Upper lobe of left lung (tissue), 6 donors: ENCODE results near the gene ANKZF1. TPM values are rescaled to one million over a fixed set of nuclear protein-coding genes. Genes with fewer than 3 reads are reported as not detected.
"Not testable (repeated sequence)": the region's sequence is repeated elsewhere in the genome, so short reads cannot be mapped to it uniquely, and the experiment has no call there.

Experiments
- ATAC-seq, 2 donors: fragments of 200-7000 bp; cut with Tn5 transposase; one replicate each; pipeline ENCODE4 v1.9.1; 2022; ENCODE audit warnings: mild to moderate bottlenecking in 2 of 2, moderate library complexity in 2 of 2; ENCODE audit not compliant: low FRiP score in 2 of 2
- DNase-seq, 2 donors: peaks; one replicate each; pipeline ENCODE4 v3.0.0-alpha.2; 2019 to 2020
- H3K27ac ChIP-seq, 4 donors: fragments of 200-600 bp; sonication (generic); one replicate each; pipeline ENCODE4 v1.5.1; 2016 to 2019
- H3K27me3 ChIP-seq, 4 donors: fragments of 200-600 bp; sonication (generic); one replicate each; pipeline ENCODE4 v1.5.1; 2017 to 2019
- H3K36me3 ChIP-seq, 4 donors: fragments of 200-600 bp; sonication (generic); one replicate each; pipeline ENCODE4 v1.5.1; 2016 to 2019
- H3K4me1 ChIP-seq, 4 donors: fragments of 200-600 bp; sonication (generic); one replicate each; pipeline ENCODE4 v1.5.1; 2018 to 2019
- H3K4me3 ChIP-seq, 4 donors: fragments of 200-600 bp; sonication (generic); one replicate each; pipeline ENCODE4 v1.5.1; 2017 to 2019; ENCODE audit warnings: mild to moderate bottlenecking in 2 of 4, moderate library complexity in 1 of 4
- H3K9me3 ChIP-seq, 4 donors: fragments of 200-600 bp; sonication (generic); one replicate each; pipeline ENCODE4 v1.5.1; 2018 to 2019
- EP300 ChIP-seq, 4 donors: sonication (generic); formaldehyde crosslinking; IDR thresholded peaks; one replicate each; pipeline ENCODE4 v1.5.1; 2017; ENCODE audit warnings: antibody characterized with exemption in 4 of 4, control low read depth in 2 of 4
- POLR2A ChIP-seq, 4 donors: fragments of 450-650 bp; IDR thresholded peaks; one replicate each; pipeline ENCODE4 v1.5.1; 2016 to 2017; ENCODE audit warnings: antibody characterized with exemption in 4 of 4, mild to moderate bottlenecking in 2 of 4
- POLR2AphosphoS5 ChIP-seq, 2 donors: sonication (generic); formaldehyde crosslinking; IDR thresholded peaks; one replicate each; pipeline ENCODE4 v1.5.1; 2017; ENCODE audit warnings: antibody characterized with exemption in 2 of 2
- WGBS, 2 donors: methylation state at CpG; one replicate each; pipeline ENCODE4 v1.1.5; 2017 to 2018; 5-methylcytosine and 5-hydroxymethylcytosine counted together
- total RNA-seq, 6 donors: library from RNA; depleted of rRNA in 4 of 6; stranded (reverse); fragments of >200 nt in 4 of 6; gene quantifications; one replicate each; pipeline versions ENCODE4 v1.1.0 to v1.2.1, GENCODE V29; 2016 to 2021
- TF ChIP-seq, protein P1 (sequence below), 6 experiments: fragments of 450-650 bp in 4 of 6; fragments of 200-600 bp in 2 of 6; sonication (generic) in 2 of 6; IDR thresholded peaks; one replicate each; pipeline ENCODE4 v1.5.1; 2016 to 2019; ENCODE audit warnings: antibody characterized with exemption in 6 of 6
- donor health status: DM: no; HTN: no; CAD: no; lungs with moderate emphysema.
- donor health status: DM: no; HTN: yes; CAD: no; lungs with severe emphysema.

Gene ANKZF1
- total RNA-seq, 6 donors from 2014 or later: 26.0 to 339 (median 67.2) TPM

DNA sequence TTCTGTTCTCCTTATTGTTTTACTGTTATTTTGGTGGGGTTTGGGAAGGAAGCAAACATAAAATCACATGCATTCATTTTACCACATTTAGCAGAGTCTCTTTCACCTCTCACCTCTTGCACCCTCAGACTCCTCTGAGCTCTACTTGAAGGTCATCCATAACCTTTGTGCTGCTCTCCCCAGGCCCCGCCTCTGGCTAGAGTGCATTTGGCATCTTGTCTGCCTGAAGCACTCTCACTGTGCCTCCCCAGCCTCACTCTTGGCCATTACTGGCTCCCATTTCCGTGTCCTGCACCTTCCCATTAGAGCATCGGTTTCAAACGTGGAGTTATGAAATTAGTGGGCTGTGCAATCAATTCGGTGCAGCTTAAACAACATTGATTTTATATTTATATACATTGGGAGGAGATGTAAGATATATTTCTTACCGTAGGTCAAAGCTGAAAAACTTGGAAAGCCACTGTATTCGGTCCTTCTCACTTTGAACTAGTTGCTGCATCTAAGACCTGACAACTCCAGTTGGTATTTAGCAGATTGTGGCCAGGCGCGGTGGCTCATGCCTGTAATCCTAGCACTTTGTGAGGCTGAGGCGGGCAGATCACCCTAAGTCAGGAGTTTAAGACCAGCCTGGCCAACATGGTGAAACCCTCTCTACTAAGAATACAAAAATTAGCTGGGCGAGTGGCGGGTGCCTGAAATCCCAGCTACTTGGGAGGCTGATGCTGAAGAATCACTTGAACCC lies 30.0 kb upstream of the ANKZF1 start:
- Histone ChIP-seq H3K4me1 (no peaks in the 10 kb centered on the region), H3K27me3 (no peaks in the 10 kb centered on the region), H3K4me3 (no peak overlapping the region), H3K9me3 (no peaks in the 10 kb centered on the region), H3K27ac (no peak overlapping the region), H3K36me3 (no peaks in the 10 kb centered on the region)
- WGBS, 2 donors: 85 to 91% methylated on average over 12 of the region's 12 CpGs
- no peak for DNase-seq
- ATAC-seq: no peak
- TF ChIP-seq, protein P1, sequence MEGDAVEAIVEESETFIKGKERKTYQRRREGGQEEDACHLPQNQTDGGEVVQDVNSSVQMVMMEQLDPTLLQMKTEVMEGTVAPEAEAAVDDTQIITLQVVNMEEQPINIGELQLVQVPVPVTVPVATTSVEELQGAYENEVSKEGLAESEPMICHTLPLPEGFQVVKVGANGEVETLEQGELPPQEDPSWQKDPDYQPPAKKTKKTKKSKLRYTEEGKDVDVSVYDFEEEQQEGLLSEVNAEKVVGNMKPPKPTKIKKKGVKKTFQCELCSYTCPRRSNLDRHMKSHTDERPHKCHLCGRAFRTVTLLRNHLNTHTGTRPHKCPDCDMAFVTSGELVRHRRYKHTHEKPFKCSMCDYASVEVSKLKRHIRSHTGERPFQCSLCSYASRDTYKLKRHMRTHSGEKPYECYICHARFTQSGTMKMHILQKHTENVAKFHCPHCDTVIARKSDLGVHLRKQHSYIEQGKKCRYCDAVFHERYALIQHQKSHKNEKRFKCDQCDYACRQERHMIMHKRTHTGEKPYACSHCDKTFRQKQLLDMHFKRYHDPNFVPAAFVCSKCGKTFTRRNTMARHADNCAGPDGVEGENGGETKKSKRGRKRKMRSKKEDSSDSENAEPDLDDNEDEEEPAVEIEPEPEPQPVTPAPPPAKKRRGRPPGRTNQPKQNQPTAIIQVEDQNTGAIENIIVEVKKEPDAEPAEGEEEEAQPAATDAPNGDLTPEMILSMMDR (IDR thresholded peaks at IDR 0.05): no peak
- TF ChIP-seq POLR2AphosphoS5 (IDR thresholded peaks at IDR 0.05) (no peak), POLR2A (IDR thresholded peaks at IDR 0.05) (no peak)

DNA sequence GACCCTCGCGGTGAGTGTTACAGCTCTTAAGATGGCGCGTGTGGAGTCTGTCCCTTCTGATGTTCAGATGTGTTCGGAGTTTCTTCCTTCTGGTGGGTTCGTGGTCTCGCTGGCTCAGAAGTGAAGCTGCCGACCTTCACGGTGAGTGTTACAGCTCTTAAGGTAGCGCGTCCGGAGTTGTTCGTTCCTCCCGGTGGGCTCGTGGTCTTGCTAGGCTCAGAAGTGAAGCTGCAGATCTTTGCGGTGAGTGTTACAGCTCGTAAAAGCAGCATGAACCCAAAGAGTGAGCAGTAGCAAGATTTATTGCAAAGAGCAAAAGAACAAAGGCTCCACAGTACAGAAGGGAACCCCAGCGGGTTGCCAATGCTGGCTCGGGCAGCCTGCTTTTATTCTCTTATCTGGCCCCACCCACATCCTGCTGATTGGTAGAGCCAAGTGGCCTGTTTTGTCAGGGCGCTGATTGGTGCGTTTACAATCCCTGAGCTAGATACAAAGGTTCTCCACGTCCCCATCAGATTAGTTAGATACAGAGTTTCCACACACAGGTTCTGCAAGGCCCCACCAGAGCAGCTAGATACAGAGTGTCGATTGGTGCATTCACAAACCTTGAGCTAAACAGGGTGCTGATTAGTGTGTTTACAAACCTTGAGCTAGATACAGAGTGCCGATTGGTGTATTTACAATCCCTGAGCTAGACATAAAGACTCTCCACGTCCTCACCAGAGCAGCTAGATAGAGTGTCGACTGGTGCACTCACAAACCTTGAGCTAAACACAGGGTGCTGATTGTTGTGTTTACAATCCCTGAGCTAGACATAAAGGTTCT lies 28.9 kb upstream of the ANKZF1 start:
- not testable (repeated sequence) for H3K9me3 ChIP-seq, H3K4me3 ChIP-seq, ATAC-seq, H3K36me3 ChIP-seq, H3K27me3 ChIP-seq, H3K27ac ChIP-seq, H3K4me1 ChIP-seq, DNase-seq
- 87 to 91% methylated on average over 22 to 26 of the region's 26 CpGs for WGBS, 2 donors

DNA sequence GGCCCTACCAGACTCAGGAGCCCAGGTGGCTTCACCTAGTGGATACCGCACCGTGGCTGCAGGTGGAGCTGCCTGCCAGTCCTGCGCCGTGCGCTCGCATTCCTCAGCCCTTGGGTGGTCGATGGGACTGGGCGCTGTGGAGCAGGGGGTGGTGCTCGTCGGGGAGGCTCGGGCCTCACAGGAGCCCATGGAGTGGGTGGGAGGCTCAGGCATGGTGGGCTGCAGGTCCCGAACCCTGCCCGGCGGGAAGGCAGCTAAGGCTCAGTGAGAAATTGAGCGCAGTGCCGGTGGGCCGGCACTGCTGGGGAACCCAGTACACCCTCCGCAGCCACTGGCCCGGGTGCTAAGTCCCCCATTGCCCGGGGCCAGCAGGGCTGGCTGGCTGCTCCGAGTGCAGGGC lies 28.3 kb upstream of the ANKZF1 start:
- 87 to 88% methylated on average over 4 to 17 of the region's 21 CpGs for WGBS, 2 donors
- not testable (repeated sequence) for ATAC-seq, H3K4me3 ChIP-seq, H3K9me3 ChIP-seq, H3K36me3 ChIP-seq, H3K27ac ChIP-seq, H3K4me1 ChIP-seq, H3K27me3 ChIP-seq
- peak in 1 of 2 donors; percentile 63 for DNase-seq

DNA sequence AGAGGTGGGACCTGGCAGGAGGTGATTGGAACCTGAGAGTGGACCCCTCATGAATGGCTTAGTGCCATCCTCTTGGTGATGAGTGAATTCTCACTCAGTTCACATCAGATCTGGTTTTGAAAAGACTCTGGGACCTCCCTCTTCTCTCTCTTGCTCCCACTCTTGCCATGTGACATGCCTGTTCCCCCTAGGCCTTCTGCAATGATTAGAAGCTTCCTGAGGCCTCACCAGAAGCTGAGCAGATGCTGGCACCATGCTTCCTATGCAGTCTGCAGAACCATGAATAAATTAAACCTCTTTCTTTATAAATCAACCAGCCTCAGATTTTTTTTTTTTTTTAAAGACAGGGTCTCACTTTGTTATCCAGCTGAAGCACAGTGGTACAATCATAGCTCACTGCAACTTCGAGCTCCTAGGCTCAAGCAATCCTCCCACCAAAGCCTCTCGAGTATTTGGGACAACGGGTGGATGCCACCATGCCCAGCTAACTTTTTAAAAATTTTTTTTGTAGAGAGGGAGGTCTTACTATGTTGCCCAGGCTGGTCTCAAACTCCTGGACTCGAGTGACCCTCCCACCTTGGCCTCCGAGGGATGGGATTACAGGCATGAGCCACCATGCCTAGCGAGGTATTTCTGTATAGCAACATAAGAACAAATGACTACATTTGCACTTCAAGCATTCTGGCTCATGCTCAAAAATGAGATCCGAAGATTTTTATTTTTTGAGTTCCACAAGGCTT lies 25.0 kb upstream of the ANKZF1 start:
- H3K36me3 ChIP-seq: peaks cover 0 to 17% (median 13%) of the 10 kb centered on the region in 4 donors
- DNase-seq (no peak), ATAC-seq (no peak)
- no peak overlapping the region for H3K4me3 ChIP-seq
- H3K4me1 ChIP-seq: peaks cover 17 to 23% (median 20%) of the 10 kb centered on the region in 4 donors
- H3K9me3 ChIP-seq: no peaks in the 10 kb centered on the region
- H3K27ac ChIP-seq: no peak overlapping the region
- no peaks in the 10 kb centered on the region for H3K27me3 ChIP-seq
- WGBS, 2 donors: 93 to 94% methylated on average over 7 of the region's 7 CpGs
- TF ChIP-seq EP300 (IDR thresholded peaks at IDR 0.05) (no peak), POLR2A (IDR thresholded peaks at IDR 0.05) (no peak), POLR2AphosphoS5 (IDR thresholded peaks at IDR 0.05) (no peak)
- TF ChIP-seq, protein P1 (IDR thresholded peaks at IDR 0.05): no peak

DNA sequence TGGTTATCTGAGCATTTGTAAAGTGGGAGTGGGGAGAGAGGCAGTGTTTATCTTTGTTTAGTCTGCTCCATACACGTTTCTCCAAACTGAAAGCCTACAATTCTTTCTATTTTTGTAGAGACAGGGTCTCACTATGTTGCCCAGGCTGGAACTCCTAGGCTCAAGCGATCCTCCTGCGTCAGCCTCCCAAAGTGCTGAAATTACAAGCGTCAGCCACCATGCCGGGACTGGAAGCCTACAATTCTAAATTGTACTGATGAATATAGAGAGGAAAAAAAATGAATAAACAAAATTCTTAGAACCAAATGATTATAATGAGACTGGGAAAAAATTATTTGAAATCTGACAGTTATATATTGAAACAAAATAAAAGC lies 24.5 kb upstream of the ANKZF1 start:
- DNase-seq (no peak), ATAC-seq (no peak)
- TF ChIP-seq EP300 (IDR thresholded peaks at IDR 0.05): no peak
- no peak for TF ChIP-seq POLR2A (IDR thresholded peaks at IDR 0.05)
- TF ChIP-seq POLR2AphosphoS5 (IDR thresholded peaks at IDR 0.05): no peak
- Histone ChIP-seq H3K27ac (no peak overlapping the region), H3K4me3 (no peak overlapping the region), H3K9me3 (no peaks in the 10 kb centered on the region), H3K27me3 (no peaks in the 10 kb centered on the region), H3K4me1 (peaks cover 17 to 23% (median 20%) of the 10 kb centered on the region in 4 donors), H3K36me3 (peaks cover 0 to 23% (median 14%) of the 10 kb centered on the region in 4 donors)
- WGBS, 2 donors: 84 to 87% methylated on average over 5 of the region's 5 CpGs

DNA sequence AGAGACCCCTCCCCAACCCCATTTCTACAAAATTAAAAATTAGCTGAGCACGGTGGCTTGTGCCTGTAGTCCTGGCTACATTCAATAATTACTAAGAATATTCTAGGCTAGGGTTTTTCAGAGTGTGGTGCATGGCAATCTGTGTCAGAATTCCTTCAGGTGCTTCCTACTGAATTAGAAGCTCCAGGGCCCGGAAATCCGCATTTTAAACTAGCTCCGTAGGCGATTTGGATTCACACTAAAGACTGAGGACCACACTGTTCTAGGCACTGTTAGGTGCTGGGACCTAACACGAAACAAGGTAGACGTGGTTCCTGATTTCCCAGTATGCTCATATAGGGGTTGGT lies 23.7 kb upstream of the ANKZF1 start:
- WGBS, 2 donors: 11 to 21% methylated on average over 7 of the region's 7 CpGs
- Histone ChIP-seq H3K9me3 (no peaks in the 10 kb centered on the region), H3K27me3 (no peaks in the 10 kb centered on the region), H3K27ac (peak overlapping the region; percentile 91 to 98 (median 96)), H3K36me3 (peaks cover 0 to 30% (median 18%) of the 10 kb centered on the region in 4 donors), H3K4me1 (peaks cover 17 to 23% (median 20%) of the 10 kb centered on the region in 4 donors), H3K4me3 (peak overlapping the region in 3 of 4 donors; percentile 73 to 95 (median 80))
- DNase-seq (no peak), ATAC-seq (no peak)
- TF ChIP-seq POLR2AphosphoS5 (IDR thresholded peaks at IDR 0.05) (no peak), EP300 (IDR thresholded peaks at IDR 0.05) (no peak), POLR2A (IDR thresholded peaks at IDR 0.05) (no peak)
- TF ChIP-seq, protein P1 (IDR thresholded peaks at IDR 0.05): no peak
